Astrocyte (in vitro differentiated cells and primary cell): ENCODE results near the gene SLC12A5. TPM values are rescaled to one million over a fixed set of nuclear protein-coding genes. Genes with fewer than 3 reads are reported as not detected.
"Not testable (repeated sequence)": the region's sequence is repeated elsewhere in the genome, so short reads cannot be mapped to it uniquely, and the experiment has no call there.

ENCODE experiments used
- DNase-seq: peaks from one replicate; pipeline ENCODE4 v3.0.0-alpha.2; 2010; ENCODE audit warnings: low read depth
- FAIRE-seq: peaks from 2 replicates; lab custom pipeline; 2011; peaks lifted over from hg19 to GRCh38; lab: Jason Lieb, UNC
- H2AFZ ChIP-seq: 2 replicates; pipeline ENCODE4 v1.6.0; 2012; ENCODE audit warnings: low read depth, low read length, inconsistent platforms
- H3K27ac ChIP-seq: 2 replicates; pipeline ENCODE4 v1.5.1; 2011; ENCODE audit warnings: low read depth, low read length, inconsistent platforms
- H3K27me3 ChIP-seq: 2 replicates; pipeline ENCODE4 v1.6.0; 2011; ENCODE audit warnings: low read length, inconsistent platforms; ENCODE audit not compliant: insufficient read depth
- H3K36me3 ChIP-seq: 2 replicates; pipeline ENCODE4 v1.5.1; 2011; ENCODE audit warnings: low read length, inconsistent platforms; ENCODE audit not compliant: insufficient read depth
- H3K4me1 ChIP-seq: 2 replicates; pipeline ENCODE4 v1.5.1; 2011; ENCODE audit warnings: low read length, inconsistent platforms; ENCODE audit not compliant: insufficient read depth
- H3K4me2 ChIP-seq: 2 replicates; pipeline ENCODE4 v1.6.0; 2012; ENCODE audit warnings: low read length, inconsistent platforms
- H3K4me3 ChIP-seq: 2 replicates; pipeline ENCODE4 v1.5.1; 2011; ENCODE audit warnings: low read depth, mild to moderate bottlenecking, low read length, inconsistent platforms; ENCODE audit not compliant: insufficient read depth
- H3K79me2 ChIP-seq: 2 replicates; pipeline ENCODE4 v1.6.0; 2012; ENCODE audit warnings: mild to moderate bottlenecking, low read length, inconsistent platforms; ENCODE audit not compliant: insufficient read depth
- H3K9ac ChIP-seq: 2 replicates; pipeline ENCODE4 v1.6.0; 2012; ENCODE audit warnings: mild to moderate bottlenecking, low read length, inconsistent platforms
- H3K9me3 ChIP-seq: 2 replicates; pipeline ENCODE4 v1.5.1; 2012; ENCODE audit warnings: low read depth, mild to moderate bottlenecking, low read length, inconsistent platforms; ENCODE audit not compliant: insufficient read depth
- H4K20me1 ChIP-seq: 2 replicates; pipeline ENCODE4 v1.6.0; 2012; ENCODE audit warnings: low read length, inconsistent platforms; ENCODE audit not compliant: insufficient read depth
- H3K27ac Mint-ChIP-seq: one replicate; pipeline ENCODE4 v1.8.0; 2021; ENCODE audit warnings: mild to moderate bottlenecking, mixed read lengths; ENCODE audit not compliant: unreplicated experiment
- H3K27me3 Mint-ChIP-seq: one replicate; pipeline ENCODE4 v1.8.0; 2021; ENCODE audit warnings: low read depth, mixed read lengths; ENCODE audit not compliant: unreplicated experiment
- H3K36me3 Mint-ChIP-seq: one replicate; pipeline ENCODE4 v1.8.0; 2021; ENCODE audit warnings: low read depth, mixed read lengths; ENCODE audit not compliant: unreplicated experiment
- H3K4me1 Mint-ChIP-seq: one replicate; pipeline ENCODE4 v1.8.0; 2021; ENCODE audit warnings: low read depth, mixed read lengths; ENCODE audit not compliant: unreplicated experiment
- H3K4me3 Mint-ChIP-seq: one replicate; pipeline ENCODE4 v1.8.0; 2021; ENCODE audit warnings: mild to moderate bottlenecking, moderate library complexity, mixed read lengths; ENCODE audit not compliant: unreplicated experiment
- H3K9me3 Mint-ChIP-seq: one replicate; pipeline ENCODE4 v1.8.0; 2021; ENCODE audit warnings: mild to moderate bottlenecking, mixed read lengths; ENCODE audit not compliant: unreplicated experiment
- EZH2 ChIP-seq: IDR thresholded peaks from 2 replicates; pipeline ENCODE4 v1.6.1; 2012; ENCODE audit warnings: mild to moderate bottlenecking, low read length, inconsistent platforms; ENCODE audit not compliant: insufficient read depth
- total RNA-seq: library from RNA; stranded (reverse); gene quantifications from 2 replicates; pipeline ENCODE4 v1.2.1, GENCODE V29; 2021
- TF ChIP-seq, protein P1 (sequence below): IDR thresholded peaks from 2 replicates; pipeline ENCODE4 v1.5.1; 2011; ENCODE audit warnings: low read depth, mild to moderate bottlenecking, inconsistent platforms, low read length, moderate library complexity; ENCODE audit not compliant: insufficient read depth

The SLC12A5 gene
- total RNA-seq, 1 donor from 2014 or later, result 14.6 TPM

DNA sequence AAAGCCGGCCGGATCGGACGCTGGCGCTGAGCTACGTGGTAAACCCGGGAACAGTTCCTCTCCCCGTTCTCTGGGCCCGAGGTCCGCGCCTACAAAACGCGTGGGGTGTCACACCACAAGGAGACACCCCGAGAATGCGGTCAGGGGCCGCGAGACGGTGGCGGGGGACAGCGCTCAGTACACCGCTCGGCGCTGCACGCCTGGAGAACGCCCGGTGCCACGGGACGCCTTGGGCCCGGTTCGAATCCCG is 60.1 kb downstream of the SLC12A5 start:
- Histone ChIP-seq H3K9ac (peak overlapping the region; percentile 94), H3K9me3 (no peaks in the 10 kb centered on the region), H3K27ac (peak overlapping the region; percentile 98), H2AFZ (peak overlapping the region; percentile 88), H4K20me1 (peaks cover 52% of the 10 kb centered on the region), H3K4me2 (peak overlapping the region; percentile 96), H3K36me3 (no peaks in the 10 kb centered on the region), H3K4me3 (peak overlapping the region; percentile 84), H3K79me2 (peaks cover 55% of the 10 kb centered on the region), H3K4me1 (peaks cover 8% of the 10 kb centered on the region), H3K27me3 (no peaks in the 10 kb centered on the region)
- H3K4me3 Mint-ChIP-seq, result peak overlapping the region; percentile 88
- no peaks in the 10 kb centered on the region for H3K27me3 Mint-ChIP-seq
- no peaks in the 10 kb centered on the region for H3K9me3 Mint-ChIP-seq
- H3K36me3 Mint-ChIP-seq, result no peaks in the 10 kb centered on the region
- peaks cover 20% of the 10 kb centered on the region for H3K4me1 Mint-ChIP-seq
- no peak for TF ChIP-seq EZH2
- TF ChIP-seq, protein P1, sequence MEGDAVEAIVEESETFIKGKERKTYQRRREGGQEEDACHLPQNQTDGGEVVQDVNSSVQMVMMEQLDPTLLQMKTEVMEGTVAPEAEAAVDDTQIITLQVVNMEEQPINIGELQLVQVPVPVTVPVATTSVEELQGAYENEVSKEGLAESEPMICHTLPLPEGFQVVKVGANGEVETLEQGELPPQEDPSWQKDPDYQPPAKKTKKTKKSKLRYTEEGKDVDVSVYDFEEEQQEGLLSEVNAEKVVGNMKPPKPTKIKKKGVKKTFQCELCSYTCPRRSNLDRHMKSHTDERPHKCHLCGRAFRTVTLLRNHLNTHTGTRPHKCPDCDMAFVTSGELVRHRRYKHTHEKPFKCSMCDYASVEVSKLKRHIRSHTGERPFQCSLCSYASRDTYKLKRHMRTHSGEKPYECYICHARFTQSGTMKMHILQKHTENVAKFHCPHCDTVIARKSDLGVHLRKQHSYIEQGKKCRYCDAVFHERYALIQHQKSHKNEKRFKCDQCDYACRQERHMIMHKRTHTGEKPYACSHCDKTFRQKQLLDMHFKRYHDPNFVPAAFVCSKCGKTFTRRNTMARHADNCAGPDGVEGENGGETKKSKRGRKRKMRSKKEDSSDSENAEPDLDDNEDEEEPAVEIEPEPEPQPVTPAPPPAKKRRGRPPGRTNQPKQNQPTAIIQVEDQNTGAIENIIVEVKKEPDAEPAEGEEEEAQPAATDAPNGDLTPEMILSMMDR, result no peak
- DNase-seq (peak; percentile 18), FAIRE-seq (no peak)
- peak overlapping the region; percentile 91 for H3K27ac Mint-ChIP-seq

DNA sequence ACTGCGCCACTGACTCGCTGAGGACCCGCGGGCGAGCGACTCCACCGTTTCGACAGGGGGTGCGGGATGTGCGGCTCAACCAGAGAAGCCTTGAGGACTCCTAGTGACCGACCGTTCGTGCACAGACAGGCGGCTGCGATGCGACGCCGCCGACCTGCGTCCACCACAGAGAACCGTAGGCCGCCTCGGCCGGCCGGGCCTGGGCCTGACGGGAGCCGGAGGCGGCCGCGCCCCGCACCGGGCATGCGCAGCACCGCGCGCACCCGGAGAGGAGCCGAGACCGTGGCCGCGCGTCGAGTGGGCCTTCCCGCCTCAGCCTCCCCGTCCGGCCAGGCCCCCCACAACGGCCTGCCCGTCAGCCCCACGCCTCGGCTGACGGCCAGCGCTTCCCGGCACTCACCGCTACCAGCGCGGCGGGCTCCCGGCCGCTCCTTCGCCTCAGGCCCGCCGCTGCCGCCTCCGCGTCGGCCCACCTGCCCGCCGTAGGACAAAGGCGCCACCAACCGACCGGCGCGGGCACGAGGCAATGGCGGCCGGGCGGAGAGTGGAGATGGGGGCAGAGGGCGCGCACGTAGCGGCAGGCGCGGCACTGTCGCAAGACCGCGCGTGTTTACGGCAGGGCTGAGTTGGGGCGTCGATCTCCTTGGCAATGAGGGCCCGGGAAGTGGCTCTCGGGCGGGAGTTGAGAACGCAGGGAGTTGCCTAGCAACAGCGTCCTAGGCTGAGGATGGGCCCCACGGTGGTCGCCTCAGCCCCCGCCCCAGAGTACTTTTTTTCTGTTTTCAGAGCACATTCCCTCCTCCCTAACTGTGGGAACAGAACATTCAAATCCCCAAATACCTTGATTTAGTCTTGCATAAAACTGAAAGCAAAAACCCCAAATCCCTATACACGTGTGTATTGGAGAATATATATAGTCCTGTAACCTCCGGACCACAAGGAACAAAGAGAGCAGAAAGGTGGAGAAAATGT is 60.7 kb downstream of the SLC12A5 start, which contains the start of gene NCOA5:
TSS of gene NCOA5 (minus strand) at position 546 of the 972 bp plus-strand sequence. CDS start 10,538 bp downstream, outside the sequence.
- H3K9me3 ChIP-seq, result no peaks in the 10 kb centered on the region
- peaks cover 8% of the 10 kb centered on the region for H3K4me1 ChIP-seq
- Mint-ChIP-seq H3K36me3 (no peaks in the 10 kb centered on the region), H3K4me1 (peaks cover 20% of the 10 kb centered on the region), H3K27ac (peak within 1 kb of the TSS; percentile 91), H3K27me3 (no peaks in the 10 kb centered on the region), H3K4me3 (peak within 1 kb of the TSS; percentile 88), H3K9me3 (no peaks in the 10 kb centered on the region)
- peak within 1 kb of the TSS; percentile 98 for H3K27ac ChIP-seq
- peaks cover 46% of the 10 kb centered on the region for H4K20me1 ChIP-seq
- no peak for TF ChIP-seq EZH2
- TF ChIP-seq, protein P1, result no peak
- peaks cover 49% of the 10 kb centered on the region for H3K79me2 ChIP-seq
- peak within 1 kb of the TSS; percentile 84 for H3K4me3 ChIP-seq
- peak; percentile 97 for DNase-seq
- peak within 1 kb of the TSS; percentile 88 for H2AFZ ChIP-seq
- no peaks in the 10 kb centered on the region for H3K36me3 ChIP-seq
- H3K9ac ChIP-seq, result peak within 1 kb of the TSS; percentile 94
- no peaks in the 10 kb centered on the region for H3K27me3 ChIP-seq
- no peak for FAIRE-seq
- H3K4me2 ChIP-seq, result peak within 1 kb of the TSS; percentile 96

DNA sequence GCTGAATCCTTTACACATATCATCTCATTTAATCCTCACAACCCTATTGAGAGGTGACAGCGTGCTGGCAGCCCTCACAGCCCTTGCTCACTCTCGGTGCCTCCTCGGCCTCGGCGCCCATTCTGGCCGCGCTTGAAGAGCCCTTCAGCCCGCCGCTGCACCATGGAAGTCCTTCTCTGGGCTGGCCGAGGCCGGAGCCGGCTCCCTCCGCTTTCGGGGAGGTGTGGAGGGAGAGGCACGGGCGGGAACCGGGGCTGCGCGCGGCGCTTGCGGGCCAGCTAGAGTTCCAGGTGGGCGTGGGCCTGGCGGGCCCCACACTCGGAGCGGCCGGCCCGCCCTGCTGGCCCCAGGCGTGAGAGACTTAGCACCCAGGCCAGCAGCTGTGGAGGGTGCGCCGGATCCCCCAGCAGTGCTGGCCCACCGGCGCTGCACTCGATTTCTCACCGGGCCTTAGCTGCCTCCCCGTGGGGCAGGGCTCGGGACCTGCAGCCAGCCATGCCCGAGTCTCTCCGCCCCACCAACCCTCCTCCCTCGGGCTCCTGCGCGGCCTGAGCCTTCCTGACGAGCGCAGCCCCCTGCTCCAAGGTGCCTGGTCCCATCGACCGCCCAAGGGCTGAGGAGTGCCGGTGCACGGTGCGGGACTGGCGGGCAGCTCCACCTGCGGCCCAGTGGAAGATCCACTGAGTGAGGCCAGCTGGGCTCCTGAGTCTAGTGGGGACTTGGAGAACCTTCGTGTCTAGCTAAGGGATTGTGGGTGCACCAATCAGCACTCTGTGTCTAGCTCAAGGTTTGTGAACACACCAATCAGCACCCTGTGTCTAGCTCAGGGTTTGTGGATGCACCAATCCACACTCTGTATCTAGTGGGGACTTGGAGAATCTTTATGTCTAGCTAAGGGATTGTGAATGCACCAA is 62.9 kb downstream of the SLC12A5 start:
- Histone ChIP-seq H3K79me2 (peaks cover 27% of the 10 kb centered on the region), H4K20me1 (peaks cover 24% of the 10 kb centered on the region)
- not testable (repeated sequence) for H3K4me3 ChIP-seq, DNase-seq, H2AFZ ChIP-seq, H3K27me3 Mint-ChIP-seq, H3K36me3 Mint-ChIP-seq, H3K27me3 ChIP-seq, H3K9me3 ChIP-seq, H3K27ac ChIP-seq, H3K27ac Mint-ChIP-seq, H3K9me3 Mint-ChIP-seq, H3K4me3 Mint-ChIP-seq, H3K9ac ChIP-seq, FAIRE-seq, H3K4me1 ChIP-seq, H3K4me2 ChIP-seq, H3K4me1 Mint-ChIP-seq, H3K36me3 ChIP-seq
